A204.1 (cell line): ENCODE data around the gene SGSM2.

Source experiments
- FAIRE-seq: peaks from 2 replicates; lab custom pipeline; 2012; peaks lifted over from hg19 to GRCh38; lab: Jason Lieb, UNC

The SGSM2 gene

DNA sequence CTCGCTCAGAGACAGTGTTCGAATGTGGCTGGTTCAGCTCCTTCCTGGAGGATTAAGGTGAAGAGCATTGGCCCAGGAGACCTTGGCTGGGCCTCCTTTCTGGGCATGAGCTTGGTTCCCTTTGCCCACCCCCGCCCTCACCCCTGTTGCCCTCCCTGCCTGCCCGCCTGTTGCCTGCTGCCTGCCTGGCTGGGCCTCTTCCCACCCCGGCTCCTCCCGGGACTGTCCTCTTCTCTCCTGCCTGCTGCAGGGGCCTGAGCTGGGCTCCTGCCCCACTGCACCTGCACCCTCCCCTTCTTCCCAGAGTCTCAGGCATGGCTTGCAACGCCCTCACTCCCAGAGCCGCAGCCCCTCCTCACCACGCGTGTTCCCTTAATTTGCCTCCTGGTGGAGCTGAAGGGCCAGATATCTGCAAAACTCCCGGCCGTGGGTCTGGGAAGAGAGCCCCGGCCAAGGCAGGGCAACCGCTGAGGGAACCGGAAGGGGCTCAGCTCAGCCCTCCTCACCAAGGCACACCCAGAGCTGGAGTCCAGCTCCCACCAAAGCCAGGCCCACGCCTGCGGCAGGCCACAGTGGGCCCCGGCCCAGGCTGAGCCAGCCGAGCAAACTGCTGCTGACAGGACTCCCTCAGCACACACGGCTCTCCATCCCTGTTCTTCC is 32.4 kb downstream of the SGSM2 start:
- FAIRE-seq: no peak

DNA sequence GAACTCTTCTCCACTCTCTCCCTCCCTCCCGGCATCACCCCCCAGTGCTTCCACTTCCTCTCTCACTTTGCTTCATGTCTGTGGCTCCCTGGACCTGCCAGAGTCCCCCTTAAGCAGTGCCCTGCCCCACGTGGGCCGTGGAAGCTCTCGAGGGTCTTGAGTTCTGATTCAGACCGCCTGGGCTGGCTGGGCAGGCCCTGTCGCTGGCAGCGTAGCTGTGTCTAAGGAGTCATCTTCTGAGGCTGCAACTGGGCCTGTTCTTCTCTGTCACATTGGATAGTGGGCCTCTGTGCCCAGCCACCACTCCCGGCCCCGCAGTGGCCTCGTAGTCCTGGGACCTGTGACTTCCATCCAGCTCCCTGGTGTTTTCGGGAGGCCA is 32.9 kb downstream of the SGSM2 start:
- no peak for FAIRE-seq

DNA sequence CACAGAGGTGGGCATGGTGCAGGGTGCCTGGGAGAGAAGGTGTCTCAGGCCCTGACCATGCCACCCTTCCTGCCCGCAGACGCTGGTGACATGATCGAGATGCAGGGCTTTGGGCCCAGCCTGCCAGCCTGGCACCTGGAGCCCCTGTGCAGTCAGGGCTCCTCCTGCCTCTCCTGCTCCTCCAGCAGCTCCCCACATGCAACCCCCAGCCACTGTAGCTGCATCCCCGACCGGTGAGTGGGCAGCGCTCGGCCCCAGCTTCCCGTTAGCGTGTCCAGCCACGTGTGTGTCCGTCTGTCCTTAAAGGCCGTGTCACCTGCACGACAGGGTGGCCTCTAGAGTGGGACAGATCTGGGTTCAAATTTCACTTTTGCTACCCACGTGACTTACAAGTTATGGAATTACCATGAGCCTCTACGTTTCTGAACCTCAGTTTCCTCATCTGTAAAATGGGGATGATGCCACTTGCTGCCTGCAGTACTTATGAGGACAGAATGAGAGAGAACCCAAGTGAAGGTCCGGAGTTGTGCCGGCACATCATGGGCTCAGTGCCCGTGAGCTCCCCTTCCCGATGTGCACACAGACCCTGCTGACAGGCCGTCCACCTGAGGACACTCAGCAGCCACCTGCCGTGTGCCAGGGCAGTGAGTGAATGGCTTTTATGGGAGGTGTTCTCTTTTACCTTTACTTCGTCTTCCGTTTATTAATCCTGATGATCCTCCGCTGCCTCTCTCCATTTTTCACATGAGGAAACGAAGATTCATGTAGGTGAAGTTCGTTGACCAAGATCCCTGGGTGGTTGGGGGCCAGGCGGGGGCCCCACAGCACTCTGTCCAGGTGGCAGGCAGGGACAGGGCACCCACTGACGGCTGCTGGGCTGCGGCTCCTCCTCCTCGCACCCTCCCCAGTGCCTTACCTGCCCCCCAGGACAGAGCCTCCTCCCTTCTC is 34.2 kb downstream of the SGSM2 start:
- no peak for FAIRE-seq

DNA sequence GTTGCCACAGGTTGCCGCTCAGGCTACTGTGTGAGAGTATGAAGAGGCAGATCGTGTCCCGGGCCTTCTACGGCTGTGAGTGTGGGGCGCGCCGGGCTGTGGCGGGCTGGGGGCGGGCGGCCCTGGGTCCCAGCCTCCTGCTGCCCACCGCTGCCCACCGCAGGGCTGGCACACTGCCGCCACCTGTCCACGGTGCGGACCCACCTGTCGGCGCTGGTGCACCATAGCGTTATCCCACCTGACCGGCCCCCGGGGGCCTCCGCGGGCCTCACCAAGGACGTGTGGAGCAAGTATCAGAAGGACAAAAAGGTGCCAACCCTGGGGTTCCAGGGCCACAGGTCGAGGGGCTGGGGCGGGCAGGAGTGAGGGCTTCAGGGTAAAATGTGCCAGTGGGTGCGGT is 34.9 kb downstream of the SGSM2 start:
- FAIRE-seq: no peak

DNA sequence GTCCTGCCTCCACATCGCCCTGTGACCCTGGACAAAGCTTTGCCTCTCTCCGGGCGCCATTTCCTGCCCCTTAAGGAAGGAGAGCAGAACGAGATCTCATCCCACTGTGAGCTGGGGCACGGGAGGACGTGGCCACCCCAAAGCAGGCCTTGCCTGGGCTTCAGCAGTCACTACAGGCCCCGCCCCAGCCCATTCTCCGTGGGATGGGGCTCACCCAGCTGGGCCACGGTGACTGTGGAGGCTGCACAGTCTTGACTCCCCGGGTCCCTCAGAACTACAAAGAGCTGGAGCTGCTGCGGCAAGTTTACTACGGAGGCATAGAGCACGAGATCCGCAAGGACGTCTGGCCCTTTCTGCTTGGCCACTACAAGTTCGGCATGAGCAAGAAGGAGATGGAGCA is 35.4 kb downstream of the SGSM2 start:
- no peak for FAIRE-seq

GRCh38 chr17:2373179-2373578 is 35.9 kb downstream of the SGSM2 start:
- no peak for FAIRE-seq

DNA sequence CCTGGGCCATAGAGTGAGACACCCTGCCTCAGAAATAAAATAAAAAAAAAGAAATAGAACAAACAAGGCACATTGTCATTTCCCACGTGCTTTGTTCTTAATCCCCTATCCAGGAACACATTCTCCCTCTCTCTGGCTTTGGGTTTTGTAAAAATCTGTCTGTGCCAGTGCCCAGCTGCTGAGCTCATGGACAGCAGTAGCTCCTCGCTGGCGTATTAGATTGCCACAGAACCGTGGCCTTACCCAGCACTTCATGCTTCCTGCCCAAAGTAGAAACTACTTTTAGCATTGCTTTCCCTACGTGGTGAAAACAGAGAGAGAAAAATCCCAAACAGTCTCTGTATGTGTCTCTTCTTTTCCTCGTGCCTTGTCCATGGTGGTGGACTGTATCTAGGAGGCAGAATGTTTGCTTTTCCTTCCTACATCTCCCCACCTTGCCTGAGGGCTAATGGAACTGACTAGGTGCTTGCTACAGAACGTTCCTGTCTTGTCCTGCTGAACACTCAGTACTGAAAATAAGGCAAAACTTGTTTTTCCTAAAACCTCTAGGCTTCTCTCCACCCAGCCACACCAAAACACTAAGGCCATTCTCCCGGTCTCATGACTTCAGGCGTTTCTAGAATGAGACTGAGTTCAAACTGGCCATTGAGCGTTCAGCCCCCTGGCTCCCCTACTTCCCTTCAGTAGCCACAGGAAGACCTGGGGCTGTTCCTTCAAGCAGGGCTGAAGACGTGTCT is 37.4 kb downstream of the SGSM2 start:
- FAIRE-seq: no peak

- FAIRE-seq: no peak
Observed at GRCh38 chr17:2375406-2375805, 38.1 kb downstream of the SGSM2 start.

GRCh38 chr17:2376107-2376506 is 38.8 kb downstream of the SGSM2 start:
- FAIRE-seq: no peak

GRCh38 chr17:2377659-2378058 is 40.4 kb downstream of the SGSM2 start:
- FAIRE-seq: no peak

- FAIRE-seq: no peak
Observed at GRCh38 chr17:2378905-2379304, 41.6 kb downstream of the SGSM2 start.

DNA sequence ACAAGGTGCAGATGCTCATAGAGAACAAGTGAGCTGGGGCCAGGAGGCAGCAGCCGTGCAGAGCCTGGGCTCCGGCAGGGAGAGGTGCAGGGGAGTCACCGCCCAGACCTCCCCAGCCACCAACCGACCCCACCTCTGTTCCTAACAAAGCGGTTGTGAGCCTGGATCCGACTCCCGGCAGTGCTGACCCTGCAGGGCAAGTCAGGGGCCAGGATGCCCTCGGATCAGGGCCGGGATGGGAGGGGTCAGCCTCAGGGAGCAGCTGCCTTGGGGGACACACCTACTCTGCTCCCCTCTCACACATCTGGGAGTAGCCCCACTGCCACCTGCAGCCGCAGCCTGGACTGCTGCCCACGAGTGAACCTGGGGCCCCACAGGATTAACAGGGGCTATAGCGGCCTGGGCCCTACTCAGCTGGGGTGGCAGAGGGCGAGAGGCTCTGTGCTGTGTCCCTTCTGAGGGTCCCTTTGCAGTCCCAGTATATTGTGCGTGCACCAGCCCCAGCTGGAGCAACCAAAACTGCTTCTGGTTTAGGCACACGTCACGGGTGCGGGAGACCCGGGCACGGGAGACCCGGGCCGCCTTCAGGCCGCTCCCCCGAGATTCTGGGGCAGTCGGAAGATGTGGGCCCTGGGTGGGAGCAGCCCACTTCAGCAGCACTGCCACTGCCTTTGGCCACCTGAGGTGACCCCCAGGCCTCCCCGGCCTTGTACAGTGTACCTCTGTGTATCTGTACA is 42.4 kb downstream of the SGSM2 start:
- no peak for FAIRE-seq

DNA sequence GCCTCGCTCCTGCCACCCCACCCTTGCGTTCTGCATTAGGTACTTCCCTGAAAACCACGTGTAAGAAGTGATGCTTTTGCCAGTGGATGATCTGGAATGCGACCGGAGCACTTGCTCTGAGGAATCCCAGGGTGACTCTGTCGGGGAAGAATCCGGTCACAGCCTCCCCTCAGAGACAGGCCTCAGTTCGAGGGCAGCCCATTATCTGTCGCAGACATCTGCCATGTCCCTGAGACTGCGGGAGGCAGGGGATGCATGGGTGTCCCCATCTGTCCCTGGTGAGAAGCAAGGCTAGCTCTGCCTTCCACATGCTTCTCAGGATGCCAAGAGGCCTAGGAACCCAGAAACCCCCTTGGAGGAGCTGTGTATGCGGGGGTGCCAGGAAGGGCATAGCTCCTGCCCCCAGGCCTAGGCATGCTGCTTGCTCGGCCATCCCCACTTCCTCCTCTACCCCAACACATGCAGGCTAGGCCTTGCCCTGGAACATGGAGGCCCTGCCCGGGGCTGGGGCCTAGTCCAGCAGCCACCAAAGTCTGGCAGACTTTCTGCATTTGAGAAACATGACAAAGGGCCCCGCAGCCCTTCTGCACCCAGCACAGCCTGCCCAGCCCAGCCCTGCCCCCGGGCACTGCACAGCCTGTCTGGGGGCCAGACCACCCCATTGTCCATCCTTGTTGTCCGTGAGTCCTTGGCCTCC is 43.1 kb downstream of the SGSM2 start:
- no peak for FAIRE-seq

GRCh38 chr17:2380950-2381649 is 43.8 kb downstream of the SGSM2 start:
- FAIRE-seq: no peak

- no peak for FAIRE-seq
Observed at GRCh38 chr17:2383628-2384167, 46.4 kb downstream of the SGSM2 start.

DNA sequence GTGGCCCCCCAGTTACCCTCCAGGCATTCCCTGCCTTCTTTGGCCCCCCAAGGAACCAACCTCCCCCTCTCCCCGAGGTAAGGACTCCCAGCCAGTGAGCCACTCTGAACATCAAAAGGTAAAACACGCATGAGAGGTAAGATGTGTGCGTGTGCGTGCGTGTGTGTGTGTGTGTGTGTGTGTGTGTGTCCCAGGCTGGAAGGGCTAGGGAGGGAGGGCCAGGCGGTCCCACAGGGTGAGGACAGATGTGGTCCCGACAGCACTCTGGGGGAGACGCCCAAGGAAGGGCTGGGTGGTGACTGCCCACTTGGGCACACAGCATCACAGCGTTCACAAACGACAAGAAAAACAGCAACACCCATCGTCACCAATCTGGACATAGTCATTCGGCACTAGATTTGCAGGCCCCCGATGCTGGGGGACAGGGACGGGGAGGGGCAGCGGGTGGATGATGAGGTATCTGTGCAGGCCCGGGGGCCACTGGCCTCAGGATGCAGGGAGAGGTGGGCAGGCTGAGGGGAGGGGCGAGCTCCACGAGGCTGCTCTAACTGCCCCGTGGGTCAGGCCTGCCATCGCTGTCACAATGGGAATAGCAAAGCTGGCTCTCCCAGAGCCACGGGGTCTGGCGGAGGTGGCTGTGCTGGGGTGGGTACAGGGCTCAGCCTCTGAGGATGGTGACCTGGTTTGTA is 47.3 kb downstream of the SGSM2 start:
- no peak for FAIRE-seq

DNA sequence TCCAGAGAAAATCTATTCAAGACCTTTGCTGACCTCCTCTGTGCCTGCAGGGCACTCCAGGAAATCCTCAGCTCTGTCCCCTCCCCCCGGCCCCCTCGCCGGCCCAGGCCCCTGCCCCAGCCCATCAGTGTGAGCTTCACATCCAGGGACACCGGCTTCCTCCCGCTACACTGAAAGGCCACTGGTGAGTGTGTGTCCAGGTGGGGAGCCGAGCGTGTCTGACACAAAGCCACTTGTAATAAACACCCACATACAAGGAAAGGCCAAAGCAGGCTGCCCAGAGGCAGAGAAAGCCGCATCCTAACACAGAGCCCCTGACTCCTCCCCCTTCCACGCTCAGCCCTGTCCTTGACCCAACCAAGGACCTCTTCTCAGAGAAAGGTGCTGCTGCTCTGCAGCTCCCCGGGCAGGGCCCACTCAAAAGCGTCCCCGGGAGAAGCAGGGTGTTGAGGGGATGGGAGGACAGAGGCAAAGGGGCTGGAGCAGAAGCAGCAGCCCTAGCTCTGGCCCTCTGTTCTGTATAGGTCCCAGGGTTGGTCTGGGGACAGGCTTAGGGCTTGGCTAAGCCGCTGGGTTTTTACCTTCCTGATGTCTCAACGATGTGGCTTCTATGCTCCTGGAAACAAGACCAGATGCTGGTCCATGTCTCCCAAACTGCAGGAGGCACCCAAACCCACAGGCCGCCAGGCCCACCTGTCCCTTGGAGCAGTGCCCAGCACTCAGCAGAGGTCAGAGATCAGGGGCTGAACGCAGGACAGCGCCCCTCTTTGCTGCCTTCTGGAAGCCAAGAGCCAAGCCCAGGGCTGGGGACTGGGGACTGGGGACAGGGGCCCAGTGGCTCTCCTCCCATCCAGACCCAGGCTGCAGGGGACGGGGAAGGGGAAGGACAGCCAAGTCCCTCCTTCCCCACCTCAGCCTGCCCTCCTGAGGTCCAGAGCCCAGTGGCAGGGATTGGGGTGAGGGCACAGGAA is 48.2 kb downstream of the SGSM2 start:
- FAIRE-seq: no peak

- no peak for FAIRE-seq
Observed at GRCh38 chr17:2386400-2387085, 49.2 kb downstream of the SGSM2 start.
